ENCODE data around the gene GNAQ.
"Not testable (repeated sequence)": the region's sequence is repeated elsewhere in the genome, so short reads cannot be mapped to it uniquely, and the experiment has no call there.

GRCh38 chr9:77721156-77721555 lies 310.5 kb downstream of the GNAQ start:
- TF ChIP-seq CTCF (IDR thresholded peaks at IDR 0.05; ENCODE audit: borderline replicate concordance, extremely low read depth, low read length, poor library complexity, severe bottlenecking); EZH2 (IDR thresholded peaks at IDR 0.05; ENCODE audit: borderline replicate concordance, low read depth, low read length, severe bottlenecking): not testable (repeated sequence)

All from DND-41 (cell line).